HG03025 (cell line): Measurements from ENCODE around the gene MLLT6.

Experiments
- ATAC-seq: cut with Tn5 transposase; IDR thresholded peaks from one replicate; pipeline ENCODE4 v1.9.1; 2021; ENCODE audit warnings: mild to moderate bottlenecking, moderate library complexity; ENCODE audit not compliant: unreplicated experiment, low FRiP score

MLLT6 gene

DNA sequence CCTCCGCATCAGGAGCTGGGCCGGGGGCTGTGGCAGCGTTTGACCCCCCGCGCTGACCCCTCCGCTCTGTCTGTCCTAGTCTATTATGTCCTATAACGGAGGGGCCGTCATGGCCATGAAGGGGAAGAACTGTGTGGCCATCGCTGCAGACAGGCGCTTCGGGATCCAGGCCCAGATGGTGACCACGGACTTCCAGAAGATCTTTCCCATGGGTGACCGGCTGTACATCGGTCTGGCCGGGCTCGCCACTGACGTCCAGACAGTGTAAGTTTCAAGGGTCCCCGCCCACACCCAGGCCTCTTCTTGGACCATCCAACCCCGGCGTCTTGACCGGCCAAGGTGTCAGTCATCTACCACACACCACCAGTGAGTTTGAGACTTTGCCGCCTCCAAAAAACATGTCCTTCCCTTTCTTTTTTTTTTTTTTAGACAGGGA is 48.0 kb downstream of the MLLT6 start:
- no peak for ATAC-seq

DNA sequence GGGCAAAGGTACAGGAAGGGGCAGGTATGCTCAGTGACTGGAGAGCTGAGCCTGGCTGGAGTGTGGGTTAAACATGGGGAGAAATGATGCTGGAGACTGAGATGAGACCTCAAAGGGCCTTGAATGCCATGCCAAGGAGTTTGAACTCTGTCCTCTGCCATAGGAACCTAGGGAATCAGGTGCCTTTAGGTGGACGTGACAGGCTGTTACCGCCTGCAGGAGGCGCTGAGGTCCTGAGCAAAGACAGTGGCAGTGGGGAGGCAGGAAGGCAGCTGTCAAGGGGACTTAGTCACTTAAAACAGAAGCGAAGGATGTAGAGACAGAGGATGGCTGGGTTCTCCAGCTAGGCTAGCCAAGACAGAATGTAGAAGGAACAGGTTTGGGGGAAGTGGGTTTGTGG is 56.5 kb downstream of the MLLT6 start:
- ATAC-seq, result no peak

DNA sequence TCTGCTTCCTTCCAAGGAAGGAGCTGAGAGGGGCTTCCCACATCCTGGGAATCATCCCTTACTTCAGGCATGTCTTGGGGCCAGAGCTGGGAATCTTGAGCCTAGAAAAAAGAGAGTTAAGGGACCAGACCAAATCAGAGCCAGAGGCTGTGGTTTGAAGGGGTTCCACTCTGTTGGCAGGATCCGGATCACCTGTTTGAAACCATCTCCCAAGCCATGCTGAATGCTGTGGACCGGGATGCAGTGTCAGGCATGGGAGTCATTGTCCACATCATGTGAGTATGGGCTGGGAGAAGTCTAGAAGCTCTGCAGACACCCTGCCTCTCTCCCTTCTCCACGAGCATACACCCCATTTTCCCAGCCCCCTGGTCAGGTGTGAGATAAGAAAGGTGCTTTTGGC is 57.2 kb downstream of the MLLT6 start:
- no peak for ATAC-seq

DNA sequence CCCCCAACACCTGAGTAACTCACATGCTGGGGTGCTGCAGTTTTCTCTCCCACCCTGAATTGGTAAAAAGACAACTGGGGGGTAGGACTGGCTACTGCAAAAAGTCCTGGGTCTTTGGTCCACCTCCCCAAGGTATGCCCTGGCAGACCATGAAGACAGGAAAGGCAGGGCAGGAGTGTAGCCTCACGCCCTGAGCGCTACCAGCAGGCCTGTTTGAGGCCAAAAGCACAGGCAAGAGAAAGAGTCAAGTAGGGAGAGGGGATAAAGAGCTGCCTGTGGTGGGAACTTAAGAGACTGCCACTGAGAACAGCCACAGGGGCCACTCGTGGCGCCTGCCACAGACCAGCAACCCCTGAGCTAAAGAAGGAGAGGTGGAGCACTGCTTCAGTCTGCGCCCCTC is 61.3 kb downstream of the MLLT6 start:
- no peak for ATAC-seq

DNA sequence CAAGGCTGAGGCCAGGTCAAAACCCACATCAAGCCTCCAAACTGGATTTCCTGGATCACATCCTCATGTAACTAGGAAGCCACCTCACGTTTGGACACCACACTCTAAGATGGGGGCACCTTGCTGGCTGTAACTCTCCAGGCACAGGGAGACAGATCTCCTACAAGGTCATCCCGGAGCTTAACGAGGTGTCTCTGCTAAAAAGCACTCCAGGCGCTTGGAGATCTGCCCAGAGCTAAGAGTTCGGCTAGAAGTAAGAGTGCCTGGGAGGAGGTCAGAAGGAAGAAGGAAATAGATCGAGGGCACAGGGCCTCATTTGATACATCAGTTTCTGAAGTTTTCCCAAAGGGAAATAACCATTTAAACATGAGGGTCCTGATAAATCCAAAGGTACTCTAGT is 63.3 kb downstream of the MLLT6 start:
- ATAC-seq, result no peak

DNA sequence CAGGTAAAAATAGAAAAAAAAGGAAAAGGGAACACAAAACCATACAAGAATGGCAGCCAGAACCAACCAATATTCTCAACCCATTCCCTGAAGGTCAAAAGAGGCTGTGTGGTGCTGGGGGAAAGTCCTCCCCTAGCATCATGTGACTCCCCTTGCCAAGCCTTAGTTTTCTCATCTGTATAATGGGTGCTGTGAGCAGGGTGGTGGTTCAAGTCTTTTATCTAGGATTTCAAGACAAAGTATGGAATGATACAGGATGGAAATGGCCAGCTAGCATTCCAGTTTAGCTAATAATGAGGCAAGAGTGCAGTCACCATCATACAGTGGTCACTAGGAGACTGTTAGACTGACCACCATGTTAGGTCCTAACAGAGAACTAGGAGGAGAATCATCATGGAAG is 68.2 kb downstream of the MLLT6 start:
- ATAC-seq, result no peak

DNA sequence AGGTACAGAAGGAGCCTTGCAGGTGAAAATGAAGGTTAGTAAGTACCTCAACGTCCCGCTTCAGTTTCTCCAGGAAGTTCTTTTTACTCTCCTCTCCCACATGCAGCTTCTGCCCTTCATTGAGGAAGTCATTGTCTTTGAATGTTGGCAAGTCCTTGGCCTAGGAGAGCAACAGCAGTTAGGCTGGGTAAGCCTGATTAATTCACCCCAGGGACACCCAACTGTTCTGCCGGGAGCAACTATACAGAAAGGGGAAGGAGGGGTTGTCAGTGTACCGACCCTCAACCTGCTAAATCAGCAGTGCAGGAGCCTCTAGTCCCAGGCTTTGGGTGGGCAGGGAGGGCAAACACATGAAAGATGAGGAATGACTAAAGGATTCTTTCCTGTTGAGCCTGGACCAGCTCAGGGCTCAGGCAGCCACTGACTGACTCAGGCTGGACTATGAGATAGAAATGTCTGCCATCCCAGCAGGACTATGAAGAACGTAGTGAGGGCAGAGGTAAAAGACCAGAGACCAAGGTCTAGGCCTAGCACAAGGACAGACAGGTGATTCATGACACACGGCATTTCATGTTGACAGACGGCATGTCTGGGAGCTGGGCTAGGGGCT is 72.7 kb downstream of the MLLT6 start:
- ATAC-seq, result no peak
